WERI-Rb-1 (cell line): ENCODE results near the gene ART1.

Experiments
- DNase-seq: peaks from one replicate; pipeline ENCODE4 v3.0.0-alpha.2; 2020
- H3K27ac ChIP-seq: fragments of 250-450 bp; sonication (Bioruptor Pico); 2 replicates; pipeline ENCODE4 v1.5.1; 2020; ENCODE audit warnings: mild to moderate bottlenecking, moderate library complexity
- H3K27me3 ChIP-seq: fragments of 250-450 bp; sonication (Bioruptor Pico); 2 replicates; pipeline ENCODE4 v1.5.1; 2021; ENCODE audit warnings: mild to moderate bottlenecking, low read depth, moderate library complexity; ENCODE audit not compliant: insufficient read depth, severe bottlenecking
- H3K36me3 ChIP-seq: fragments of 250-450 bp; sonication (Bioruptor Pico); 2 replicates; pipeline ENCODE4 v1.5.1; 2020; ENCODE audit warnings: mild to moderate bottlenecking, moderate library complexity
- H3K4me3 ChIP-seq: 2 replicates; pipeline ENCODE4 v1.5.1; 2011; ENCODE audit warnings: low read depth, mild to moderate bottlenecking, control low read depth, low read length
- H3K9me3 ChIP-seq: fragments of 250-450 bp; sonication (Bioruptor Pico); 2 replicates; pipeline ENCODE4 v1.5.1; 2021; ENCODE audit warnings: mild to moderate bottlenecking, moderate library complexity; ENCODE audit not compliant: severe bottlenecking
- TF ChIP-seq, protein P1 (sequence below): IDR thresholded peaks from 2 replicates; pipeline ENCODE4 v1.5.1; 2011; ENCODE audit warnings: low read depth, mild to moderate bottlenecking, control low read depth, inconsistent platforms, low read length

ART1 gene

DNA sequence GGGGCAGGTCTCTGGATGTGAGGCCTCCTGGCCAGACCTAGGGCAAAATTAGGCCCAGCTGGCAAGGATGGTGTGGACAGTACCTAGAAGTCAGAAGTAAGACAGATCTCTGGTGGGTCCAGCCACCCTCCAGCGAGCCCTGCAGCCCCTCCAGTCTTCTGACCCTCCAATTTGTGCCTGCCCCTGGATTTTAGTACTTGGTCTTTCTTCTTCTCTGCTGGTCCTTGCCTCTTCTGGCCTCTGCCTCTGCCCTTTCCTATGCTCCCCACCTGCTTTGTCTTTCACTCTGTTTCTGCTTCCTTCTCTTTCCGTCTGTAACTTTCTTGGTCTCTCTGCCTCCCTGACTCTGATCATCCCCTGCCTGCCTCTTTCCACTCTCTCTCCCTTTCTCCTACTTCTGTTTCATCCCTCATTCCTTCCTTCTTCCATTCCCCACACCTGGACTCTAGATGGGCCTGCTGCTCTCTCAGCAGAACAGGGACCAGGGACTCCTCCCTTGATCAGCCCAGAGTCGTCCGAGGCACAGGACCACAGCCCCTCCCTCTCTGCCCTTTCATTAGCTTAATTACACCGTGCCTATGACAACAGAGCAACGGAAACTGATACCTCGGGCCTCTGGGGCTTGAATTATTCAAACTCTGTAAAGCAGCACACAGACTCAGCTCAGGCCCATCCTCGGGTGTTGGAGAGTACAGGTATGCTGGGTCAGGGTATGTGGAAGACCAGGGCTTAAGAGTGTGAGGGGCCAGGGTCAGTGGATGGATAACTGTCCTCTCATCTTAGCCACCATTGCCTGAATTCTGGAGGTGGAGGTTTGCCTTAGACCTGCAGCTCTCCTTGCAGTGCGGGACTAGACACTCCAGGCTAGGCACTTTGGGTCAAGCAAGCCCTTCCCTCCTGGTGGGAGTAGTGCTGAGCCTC, 26.7 kb downstream of the ART1 start, which contains the start of gene CHRNA10:
Gene CHRNA10 (minus strand): TSS at position 51 of the 921 bp plus-strand sequence. CDS start 72 bp downstream, outside the sequence.
- Histone ChIP-seq H3K36me3 (peaks cover 44% of the 10 kb centered on the region), H3K4me3 (no peak within 1 kb of the TSS), H3K9me3 (no peaks in the 10 kb centered on the region), H3K27me3 (no peaks in the 10 kb centered on the region), H3K27ac (no peak within 1 kb of the TSS)
- TF ChIP-seq, protein P1, sequence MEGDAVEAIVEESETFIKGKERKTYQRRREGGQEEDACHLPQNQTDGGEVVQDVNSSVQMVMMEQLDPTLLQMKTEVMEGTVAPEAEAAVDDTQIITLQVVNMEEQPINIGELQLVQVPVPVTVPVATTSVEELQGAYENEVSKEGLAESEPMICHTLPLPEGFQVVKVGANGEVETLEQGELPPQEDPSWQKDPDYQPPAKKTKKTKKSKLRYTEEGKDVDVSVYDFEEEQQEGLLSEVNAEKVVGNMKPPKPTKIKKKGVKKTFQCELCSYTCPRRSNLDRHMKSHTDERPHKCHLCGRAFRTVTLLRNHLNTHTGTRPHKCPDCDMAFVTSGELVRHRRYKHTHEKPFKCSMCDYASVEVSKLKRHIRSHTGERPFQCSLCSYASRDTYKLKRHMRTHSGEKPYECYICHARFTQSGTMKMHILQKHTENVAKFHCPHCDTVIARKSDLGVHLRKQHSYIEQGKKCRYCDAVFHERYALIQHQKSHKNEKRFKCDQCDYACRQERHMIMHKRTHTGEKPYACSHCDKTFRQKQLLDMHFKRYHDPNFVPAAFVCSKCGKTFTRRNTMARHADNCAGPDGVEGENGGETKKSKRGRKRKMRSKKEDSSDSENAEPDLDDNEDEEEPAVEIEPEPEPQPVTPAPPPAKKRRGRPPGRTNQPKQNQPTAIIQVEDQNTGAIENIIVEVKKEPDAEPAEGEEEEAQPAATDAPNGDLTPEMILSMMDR: no peak
- no peak for DNase-seq

DNA sequence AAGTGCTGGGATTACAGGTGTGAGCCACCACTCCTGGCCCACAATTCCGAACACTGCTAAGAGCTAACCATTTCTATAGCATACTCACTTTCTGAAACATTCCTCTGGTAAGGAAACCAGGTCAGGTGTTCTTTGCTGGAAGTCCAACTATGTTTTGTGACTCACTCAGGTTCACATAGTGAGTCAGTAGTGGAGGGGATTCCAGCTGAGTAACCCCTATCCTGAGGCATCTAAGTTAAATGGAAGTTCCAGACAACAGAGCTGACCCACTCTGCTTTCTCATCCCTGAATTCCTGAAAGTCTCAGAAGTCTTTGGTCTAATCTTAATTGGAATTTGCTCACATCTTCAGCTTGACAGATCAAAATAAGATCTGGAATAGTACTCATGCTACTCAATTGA, 29.3 kb downstream of the ART1 start:
- TF ChIP-seq, protein P1: no peak
- no peak for DNase-seq
- H3K36me3 ChIP-seq: peaks cover 54% of the 10 kb centered on the region

GRCh38 chr11:3675971-3676370, 31.0 kb downstream of the ART1 start:
- H3K36me3 ChIP-seq: peaks cover 65% of the 10 kb centered on the region
- H3K4me3 ChIP-seq: no peak overlapping the region
- no peak for DNase-seq
- TF ChIP-seq, protein P1: no peak
- H3K27me3 ChIP-seq: no peaks in the 10 kb centered on the region
- H3K9me3 ChIP-seq: no peaks in the 10 kb centered on the region
- no peak overlapping the region for H3K27ac ChIP-seq

More for the DNA sequence above, 29.3 kb downstream of the ART1 start:
- no peak overlapping the region for H3K27ac ChIP-seq
- no peaks in the 10 kb centered on the region for H3K27me3 ChIP-seq
- H3K4me3 ChIP-seq: no peak overlapping the region
- no peaks in the 10 kb centered on the region for H3K9me3 ChIP-seq

- Histone ChIP-seq H3K4me3 (no peak overlapping the region), H3K27ac (no peak overlapping the region), H3K36me3 (peaks cover 91% of the 10 kb centered on the region), H3K9me3 (no peaks in the 10 kb centered on the region), H3K27me3 (no peaks in the 10 kb centered on the region)
- TF ChIP-seq, protein P1: no peak
- DNase-seq: no peak
Measured at GRCh38 chr11:3679077-3679476, 34.1 kb downstream of the ART1 start.

DNA sequence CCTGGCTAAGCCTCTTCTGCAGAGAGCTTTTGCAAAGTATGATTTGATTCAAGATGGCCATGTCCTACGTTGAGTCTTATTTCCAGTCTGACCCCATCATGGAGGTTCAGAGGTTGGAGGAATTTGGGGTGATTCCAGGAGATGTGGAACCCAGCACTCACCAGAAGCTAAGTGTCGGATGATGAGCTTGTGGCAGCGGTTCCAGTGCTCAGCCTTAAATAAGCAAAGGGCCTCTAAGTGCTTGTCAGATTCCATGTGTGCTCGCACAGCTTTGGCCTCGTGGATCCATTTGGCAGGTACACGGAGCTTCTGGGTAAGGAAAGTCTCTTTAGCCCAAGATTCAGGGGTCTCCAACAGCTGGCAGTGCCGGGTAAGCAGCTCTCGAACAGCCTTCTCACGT, 38.1 kb downstream of the ART1 start:
- Histone ChIP-seq H3K36me3 (peaks cover 96% of the 10 kb centered on the region), H3K27ac (no peak overlapping the region), H3K4me3 (no peak overlapping the region), H3K9me3 (no peaks in the 10 kb centered on the region), H3K27me3 (no peaks in the 10 kb centered on the region)
- TF ChIP-seq, protein P1: 0 out of 2 replicates have a peak, but pooled peaks have one; percentile 15
- no peak for DNase-seq
